Activated T-helper 1 cell treated with anti-CD3 and anti-CD28 coated beads, Interleukin-2, amount 50 U/mL, for 16 hours (primary cell): ENCODE measurements around the gene ANKS1A.
"Not testable (repeated sequence)": the region's sequence is repeated elsewhere in the genome, so short reads cannot be mapped to it uniquely, and the experiment has no call there.

ENCODE experiments used
- DNase-seq, 2 donors: peaks; one replicate each; pipeline ENCODE4 v3.0.0-alpha.2; 2020; ENCODE audit warnings: low read depth in 1 of 2, low spot score in 1 of 2

Gene ANKS1A

GRCh38 chr6:34919651-34920050 lies 30.6 kb downstream of the ANKS1A start:
- no peak for DNase-seq

- no peak for DNase-seq
These were observed 31.0 kb downstream of the ANKS1A start for GRCh38 chr6:34920097-34920496.

- no peak for DNase-seq
These were observed 33.2 kb downstream of the ANKS1A start for GRCh38 chr6:34922177-34922663.

- no peak for DNase-seq
These were observed 36.0 kb downstream of the ANKS1A start for GRCh38 chr6:34924831-34925625.

GRCh38 chr6:34926655-34927054 lies 37.6 kb downstream of the ANKS1A start:
- DNase-seq = no peak

- no peak for DNase-seq
These were observed 39.2 kb downstream of the ANKS1A start for GRCh38 chr6:34928220-34928619.

GRCh38 chr6:34928695-34929094 lies 39.6 kb downstream of the ANKS1A start:
- DNase-seq = no peak

GRCh38 chr6:34929241-34929978 lies 40.4 kb downstream of the ANKS1A start:
- no peak for DNase-seq

GRCh38 chr6:34930221-34930620 lies 41.2 kb downstream of the ANKS1A start:
- DNase-seq = no peak

GRCh38 chr6:34932202-34932601 lies 43.1 kb downstream of the ANKS1A start:
- DNase-seq = not testable (repeated sequence)

GRCh38 chr6:34934516-34934915 lies 45.5 kb downstream of the ANKS1A start:
- DNase-seq = no peak

- DNase-seq = no peak
These were observed 49.2 kb downstream of the ANKS1A start for GRCh38 chr6:34938268-34938667.

GRCh38 chr6:34940030-34940434 lies 51.0 kb downstream of the ANKS1A start:
- no peak for DNase-seq

- no peak for DNase-seq
These were observed 52.4 kb downstream of the ANKS1A start for GRCh38 chr6:34941421-34941820.

GRCh38 chr6:34945317-34945716 lies 56.3 kb downstream of the ANKS1A start:
- DNase-seq = no peak

- no peak for DNase-seq
These were observed 58.5 kb downstream of the ANKS1A start for GRCh38 chr6:34947561-34947960.

GRCh38 chr6:34949636-34950035 lies 60.6 kb downstream of the ANKS1A start:
- DNase-seq = no peak

- no peak for DNase-seq
These were observed 61.8 kb downstream of the ANKS1A start for GRCh38 chr6:34950849-34951248.

GRCh38 chr6:34951731-34952130 lies 62.7 kb downstream of the ANKS1A start:
- DNase-seq = no peak

GRCh38 chr6:34953061-34954025 lies 64.3 kb downstream of the ANKS1A start:
- DNase-seq = no peak

- no peak for DNase-seq
These were observed 66.4 kb downstream of the ANKS1A start for GRCh38 chr6:34955442-34955841.
